Measurements from ENCODE around the gene CTNNA3.

The CTNNA3 gene

GRCh38 chr10:66982792-66983474, 713.1 kb downstream of the CTNNA3 start:
- Histone ChIP-seq H3K4me1 (ENCODE audit: insufficient read depth, low read length) (no peaks in the 10 kb centered on the region), H3K36me3 (ENCODE audit: insufficient read depth, low read depth, low read length) (no peaks in the 10 kb centered on the region), H3K27me3 (ENCODE audit: insufficient read depth, low read length) (no peaks in the 10 kb centered on the region), H3K4me3 (ENCODE audit: low read length) (no peak overlapping the region), H3K27ac (ENCODE audit: low read length) (no peak overlapping the region), H3K9ac (ENCODE audit: low read depth, low read length) (no peak overlapping the region), H3K9me3 (ENCODE audit: insufficient read depth, low read depth, low read length) (no peaks in the 10 kb centered on the region)

GRCh38 chr10:66982053-66982420, 714.0 kb downstream of the CTNNA3 start:
- Histone ChIP-seq H3K9me3 (ENCODE audit: insufficient read depth, low read depth, low read length) (no peaks in the 10 kb centered on the region), H3K27ac (ENCODE audit: low read length) (no peak overlapping the region), H3K27me3 (ENCODE audit: insufficient read depth, low read length) (no peaks in the 10 kb centered on the region), H3K9ac (ENCODE audit: low read depth, low read length) (no peak overlapping the region), H3K36me3 (ENCODE audit: insufficient read depth, low read depth, low read length) (no peaks in the 10 kb centered on the region), H3K4me1 (ENCODE audit: insufficient read depth, low read length) (no peaks in the 10 kb centered on the region), H3K4me3 (ENCODE audit: low read length) (no peak overlapping the region)

GRCh38 chr10:66981361-66982052, 714.5 kb downstream of the CTNNA3 start:
- H3K36me3 ChIP-seq (ENCODE audit: insufficient read depth, low read depth, low read length): no peaks in the 10 kb centered on the region
- no peak overlapping the region for H3K27ac ChIP-seq (ENCODE audit: low read length)
- H3K4me3 ChIP-seq (ENCODE audit: low read length): no peak overlapping the region
- H3K27me3 ChIP-seq (ENCODE audit: insufficient read depth, low read length): no peaks in the 10 kb centered on the region
- H3K9ac ChIP-seq (ENCODE audit: low read depth, low read length): no peak overlapping the region
- H3K9me3 ChIP-seq (ENCODE audit: insufficient read depth, low read depth, low read length): no peaks in the 10 kb centered on the region
- no peaks in the 10 kb centered on the region for H3K4me1 ChIP-seq (ENCODE audit: insufficient read depth, low read length)

DNA sequence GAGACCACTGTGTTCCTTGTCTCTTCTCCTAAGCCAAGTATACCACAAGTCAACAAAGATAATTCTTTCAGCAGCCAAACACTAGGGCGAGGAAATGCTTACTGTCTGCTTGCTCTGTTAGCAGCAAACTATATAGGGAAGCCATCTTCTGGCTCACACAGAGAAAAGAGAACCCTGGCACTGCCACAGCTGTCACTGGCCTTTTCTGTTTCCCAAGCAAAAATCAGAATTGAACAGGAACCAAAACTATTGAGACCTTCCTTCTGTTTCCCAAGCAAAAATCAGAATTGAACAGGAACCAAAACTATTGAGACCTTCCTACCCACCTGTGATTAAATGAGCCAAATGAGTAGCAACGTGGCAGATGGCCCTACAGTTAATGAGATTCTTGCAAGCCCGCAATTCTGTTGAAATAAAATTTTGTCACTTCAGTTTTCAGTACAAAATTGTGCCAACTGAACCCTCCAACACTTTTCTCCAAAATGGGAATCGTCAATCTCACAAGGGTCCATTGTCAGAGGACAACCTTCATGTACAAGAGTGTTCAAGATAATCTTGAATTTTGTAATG, 715.7 kb downstream of the CTNNA3 start:
- no peak overlapping the region for H3K27ac ChIP-seq (ENCODE audit: low read length)
- no peaks in the 10 kb centered on the region for H3K36me3 ChIP-seq (ENCODE audit: insufficient read depth, low read depth, low read length)
- no peaks in the 10 kb centered on the region for H3K9me3 ChIP-seq (ENCODE audit: insufficient read depth, low read depth, low read length)
- no peak overlapping the region for H3K4me3 ChIP-seq (ENCODE audit: low read length)
- no peaks in the 10 kb centered on the region for H3K4me1 ChIP-seq (ENCODE audit: insufficient read depth, low read length)
- H3K9ac ChIP-seq (ENCODE audit: low read depth, low read length): no peak overlapping the region
- no peaks in the 10 kb centered on the region for H3K27me3 ChIP-seq (ENCODE audit: insufficient read depth, low read length)

- Histone ChIP-seq H3K9ac (ENCODE audit: low read depth, low read length) (no peak overlapping the region), H3K27ac (ENCODE audit: low read length) (no peak overlapping the region), H3K36me3 (ENCODE audit: insufficient read depth, low read depth, low read length) (no peaks in the 10 kb centered on the region), H3K4me1 (ENCODE audit: insufficient read depth, low read length) (no peaks in the 10 kb centered on the region; the same call in 1 of the 2 replicates), H3K27me3 (ENCODE audit: insufficient read depth, low read length) (no peaks in the 10 kb centered on the region), H3K9me3 (ENCODE audit: insufficient read depth, low read depth, low read length) (no peaks in the 10 kb centered on the region), H3K4me3 (ENCODE audit: low read length) (no peak overlapping the region)
These were observed 731.0 kb downstream of the CTNNA3 start for GRCh38 chr10:66964946-66965345.

- no peaks in the 10 kb centered on the region for H3K4me1 ChIP-seq (ENCODE audit: insufficient read depth, low read length)
- no peak overlapping the region for H3K4me3 ChIP-seq (ENCODE audit: low read length)
- no peaks in the 10 kb centered on the region for H3K9me3 ChIP-seq (ENCODE audit: insufficient read depth, low read depth, low read length)
- H3K36me3 ChIP-seq (ENCODE audit: insufficient read depth, low read depth, low read length): no peaks in the 10 kb centered on the region
- no peaks in the 10 kb centered on the region for H3K27me3 ChIP-seq (ENCODE audit: insufficient read depth, low read length)
- H3K27ac ChIP-seq (ENCODE audit: low read length): no peak overlapping the region
- H3K9ac ChIP-seq (ENCODE audit: low read depth, low read length): no peak overlapping the region
These were observed 737.5 kb downstream of the CTNNA3 start for GRCh38 chr10:66958466-66958865.

GRCh38 chr10:66951896-66952295, 744.1 kb downstream of the CTNNA3 start:
- Histone ChIP-seq H3K4me3 (ENCODE audit: low read length) (no peak overlapping the region), H3K36me3 (ENCODE audit: insufficient read depth, low read depth, low read length) (no peaks in the 10 kb centered on the region), H3K9me3 (ENCODE audit: insufficient read depth, low read depth, low read length) (no peaks in the 10 kb centered on the region), H3K27me3 (ENCODE audit: insufficient read depth, low read length) (no peaks in the 10 kb centered on the region), H3K27ac (ENCODE audit: low read length) (no peak overlapping the region), H3K9ac (ENCODE audit: low read depth, low read length) (no peak overlapping the region), H3K4me1 (ENCODE audit: insufficient read depth, low read length) (no peaks in the 10 kb centered on the region; the same call in 1 of the 2 replicates)

DNA sequence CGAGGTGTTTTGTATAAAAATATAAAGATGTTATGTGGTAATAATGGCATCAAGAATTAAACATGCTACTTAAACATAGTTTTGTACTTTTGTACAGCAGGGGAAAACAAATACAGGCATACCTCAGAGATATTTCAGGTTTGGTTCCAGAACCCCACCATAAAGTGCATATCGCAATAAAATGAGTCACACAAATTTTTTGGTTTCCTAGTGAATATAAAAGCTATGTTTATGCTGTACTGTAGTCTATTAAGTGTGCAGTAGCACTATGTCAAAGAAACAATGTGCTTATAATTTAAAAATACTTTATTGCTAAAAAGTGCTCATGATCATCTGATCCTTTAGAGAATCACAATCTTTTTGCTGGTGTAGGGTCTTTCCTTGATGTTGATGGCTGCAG, 752.4 kb downstream of the CTNNA3 start:
- Histone ChIP-seq H3K9me3 (ENCODE audit: insufficient read depth, low read depth, low read length) (no peaks in the 10 kb centered on the region), H3K27me3 (ENCODE audit: insufficient read depth, low read length) (no peaks in the 10 kb centered on the region), H3K27ac (ENCODE audit: low read length) (no peak overlapping the region), H3K36me3 (ENCODE audit: insufficient read depth, low read depth, low read length) (no peaks in the 10 kb centered on the region), H3K9ac (ENCODE audit: low read depth, low read length) (no peak overlapping the region), H3K4me1 (ENCODE audit: insufficient read depth, low read length) (no peaks in the 10 kb centered on the region), H3K4me3 (ENCODE audit: low read length) (no peak overlapping the region)

GRCh38 chr10:66942407-66942806, 753.6 kb downstream of the CTNNA3 start:
- Histone ChIP-seq H3K9me3 (ENCODE audit: insufficient read depth, low read depth, low read length) (no peaks in the 10 kb centered on the region), H3K27ac (ENCODE audit: low read length) (no peak overlapping the region), H3K9ac (ENCODE audit: low read depth, low read length) (no peak overlapping the region), H3K27me3 (ENCODE audit: insufficient read depth, low read length) (no peaks in the 10 kb centered on the region), H3K36me3 (ENCODE audit: insufficient read depth, low read depth, low read length) (no peaks in the 10 kb centered on the region), H3K4me3 (ENCODE audit: low read length) (no peak overlapping the region), H3K4me1 (ENCODE audit: insufficient read depth, low read length) (no peaks in the 10 kb centered on the region)

- no peak overlapping the region for H3K9ac ChIP-seq (ENCODE audit: low read depth, low read length)
- no peaks in the 10 kb centered on the region for H3K27me3 ChIP-seq (ENCODE audit: insufficient read depth, low read length)
- H3K4me3 ChIP-seq (ENCODE audit: low read length): no peak overlapping the region
- H3K27ac ChIP-seq (ENCODE audit: low read length): no peak overlapping the region
- H3K36me3 ChIP-seq (ENCODE audit: insufficient read depth, low read depth, low read length): no peaks in the 10 kb centered on the region
- H3K4me1 ChIP-seq (ENCODE audit: insufficient read depth, low read length): no peaks in the 10 kb centered on the region
- H3K9me3 ChIP-seq (ENCODE audit: insufficient read depth, low read depth, low read length): no peaks in the 10 kb centered on the region
These were observed 754.5 kb downstream of the CTNNA3 start for GRCh38 chr10:66941491-66941890.

DNA sequence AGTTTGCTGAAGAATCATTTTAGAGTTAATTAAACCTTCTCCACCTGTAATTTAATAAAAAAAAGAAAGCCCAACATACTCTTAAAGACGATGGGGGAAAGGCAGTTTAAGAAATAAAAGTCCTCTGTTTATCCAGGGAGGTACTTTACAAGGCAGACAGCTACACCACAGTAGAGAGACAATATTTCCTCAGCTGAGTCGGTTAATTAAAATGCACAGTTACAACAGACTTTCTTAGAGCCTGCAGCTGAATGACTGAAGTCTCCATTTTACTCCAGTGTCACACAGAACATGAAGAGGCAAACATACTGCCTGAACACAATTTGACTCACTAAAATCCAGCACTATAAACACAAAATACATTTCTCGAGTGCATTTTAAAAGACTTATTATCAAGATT, 755.0 kb downstream of the CTNNA3 start:
- H3K27ac ChIP-seq (ENCODE audit: low read length): no peak overlapping the region

DNA sequence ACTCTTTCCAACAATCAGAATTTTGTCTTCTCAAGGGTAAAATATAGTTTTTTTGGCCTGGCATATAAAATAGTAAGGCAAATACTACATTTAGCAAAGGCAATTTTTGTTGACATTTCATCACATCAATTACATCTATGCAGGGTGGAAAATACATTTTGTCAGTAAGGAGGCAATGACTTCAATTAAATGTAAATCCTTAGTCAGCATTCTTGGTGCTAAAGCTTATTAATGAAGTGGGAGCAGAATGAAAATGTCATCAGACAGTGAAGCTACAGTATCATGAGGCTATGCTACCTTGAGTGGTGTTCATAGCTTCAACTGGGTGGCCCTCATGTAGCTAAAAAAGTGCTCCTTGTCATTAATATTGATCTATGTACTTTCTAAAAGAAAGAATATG, 761.3 kb downstream of the CTNNA3 start:
- H3K27ac ChIP-seq (ENCODE audit: low read length): no peak overlapping the region
- no peaks in the 10 kb centered on the region for H3K9me3 ChIP-seq (ENCODE audit: insufficient read depth, low read depth, low read length)
- H3K4me3 ChIP-seq (ENCODE audit: low read length): no peak overlapping the region
- H3K9ac ChIP-seq (ENCODE audit: low read depth, low read length): no peak overlapping the region
- peaks cover 1% of the 10 kb centered on the region for H3K27me3 ChIP-seq (ENCODE audit: insufficient read depth, low read length)
- H3K4me1 ChIP-seq (ENCODE audit: insufficient read depth, low read length): peaks cover 4% of the 10 kb centered on the region; the same call in 1 of the 2 replicates
- no peaks in the 10 kb centered on the region for H3K36me3 ChIP-seq (ENCODE audit: insufficient read depth, low read depth, low read length)

More for the DNA sequence above, 755.0 kb downstream of the CTNNA3 start:
- H3K27me3 ChIP-seq (ENCODE audit: insufficient read depth, low read length): no peaks in the 10 kb centered on the region
- H3K9me3 ChIP-seq (ENCODE audit: insufficient read depth, low read depth, low read length): no peaks in the 10 kb centered on the region
- no peak overlapping the region for H3K9ac ChIP-seq (ENCODE audit: low read depth, low read length)
- no peaks in the 10 kb centered on the region for H3K36me3 ChIP-seq (ENCODE audit: insufficient read depth, low read depth, low read length)
- H3K4me3 ChIP-seq (ENCODE audit: low read length): no peak overlapping the region
- H3K4me1 ChIP-seq (ENCODE audit: insufficient read depth, low read length): no peaks in the 10 kb centered on the region
